GM19463 (cell line): ENCODE results near the gene SAA4.
"Not testable (repeated sequence)": the region's sequence is repeated elsewhere in the genome, so short reads cannot be mapped to it uniquely, and the experiment has no call there.

Experiments
- ATAC-seq: cut with Tn5 transposase; IDR thresholded peaks from one replicate; pipeline ENCODE4 v1.9.1; 2021; ENCODE audit warnings: mild to moderate bottlenecking, moderate library complexity; ENCODE audit not compliant: unreplicated experiment

The SAA4 gene, protein sequence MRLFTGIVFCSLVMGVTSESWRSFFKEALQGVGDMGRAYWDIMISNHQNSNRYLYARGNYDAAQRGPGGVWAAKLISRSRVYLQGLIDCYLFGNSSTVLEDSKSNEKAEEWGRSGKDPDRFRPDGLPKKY

DNA sequence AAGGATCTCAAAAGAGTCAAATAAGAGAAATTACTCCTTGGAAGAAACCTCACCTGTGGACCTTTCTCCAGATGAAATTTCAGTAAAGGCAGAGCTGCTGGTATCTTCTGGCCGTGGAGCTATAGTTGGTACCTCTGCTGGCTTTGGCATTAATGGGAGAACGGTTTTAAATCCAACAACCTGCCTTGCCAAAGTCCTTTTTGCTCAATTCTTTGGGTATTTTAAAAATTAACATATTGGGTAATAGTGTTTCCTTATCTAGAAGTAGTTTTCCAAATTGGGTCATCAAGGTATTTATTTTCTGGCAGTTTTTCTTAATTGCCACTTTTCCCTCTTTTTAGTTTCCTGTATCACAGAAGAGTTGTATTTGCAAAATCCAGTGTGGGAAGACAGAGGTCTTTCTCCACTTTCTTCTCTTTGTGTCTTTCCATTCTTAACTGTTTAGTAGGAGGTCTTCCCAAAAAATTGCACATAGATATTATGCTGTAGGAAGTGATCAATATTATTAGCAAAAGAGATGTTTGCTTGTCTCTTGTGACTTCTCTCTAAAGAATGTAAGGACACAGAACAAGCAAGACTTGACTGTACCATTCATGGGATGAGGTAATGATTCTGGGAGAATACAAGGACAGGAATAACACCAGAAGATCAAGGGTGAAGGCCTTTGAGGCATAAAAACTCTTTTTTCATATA is at the start of gene SAA4:
Gene SAA4 (minus strand): TSS at position 139 of the 693 bp plus-strand sequence. CDS start 876 bp downstream, outside the sequence.
- no peak for ATAC-seq

DNA sequence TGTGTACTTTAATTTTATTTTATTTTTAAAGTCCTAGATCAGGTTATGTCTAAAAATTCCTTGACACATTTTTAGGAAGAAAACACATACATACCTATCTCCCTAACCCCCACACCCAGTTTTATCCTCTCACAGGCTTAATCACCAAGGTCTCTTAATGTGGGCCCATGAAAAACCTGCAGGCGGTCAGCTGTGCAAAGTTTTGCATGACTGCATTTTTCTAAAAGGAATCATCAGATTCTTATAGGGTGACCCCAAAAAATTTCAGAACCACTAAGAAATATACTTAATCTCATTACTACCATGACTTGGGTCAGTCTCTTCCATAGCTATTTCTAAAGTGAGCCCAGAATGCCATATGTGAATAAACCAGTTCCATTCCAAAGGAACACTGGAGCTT is 49.2 kb upstream of the SAA4 start:
- no peak for ATAC-seq

DNA sequence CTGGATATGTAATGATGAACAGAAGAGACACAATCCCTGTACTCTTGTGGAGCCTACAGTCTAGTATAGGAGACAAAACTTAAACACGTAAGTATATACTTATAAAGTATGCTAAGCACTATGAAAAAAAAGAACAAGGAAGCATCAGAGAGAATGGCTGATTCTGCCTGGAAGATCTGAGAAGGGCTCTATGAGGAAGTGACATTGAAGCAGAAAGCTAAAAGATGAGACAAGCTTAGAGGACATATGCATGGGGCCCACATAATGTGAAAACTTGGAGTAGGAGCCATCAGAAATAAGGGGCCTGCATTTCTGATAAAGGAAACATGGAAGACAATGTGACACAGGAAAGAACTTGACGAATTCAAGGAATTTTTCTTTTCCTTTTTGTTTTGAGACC is 46.0 kb upstream of the SAA4 start:
- no peak for ATAC-seq

DNA sequence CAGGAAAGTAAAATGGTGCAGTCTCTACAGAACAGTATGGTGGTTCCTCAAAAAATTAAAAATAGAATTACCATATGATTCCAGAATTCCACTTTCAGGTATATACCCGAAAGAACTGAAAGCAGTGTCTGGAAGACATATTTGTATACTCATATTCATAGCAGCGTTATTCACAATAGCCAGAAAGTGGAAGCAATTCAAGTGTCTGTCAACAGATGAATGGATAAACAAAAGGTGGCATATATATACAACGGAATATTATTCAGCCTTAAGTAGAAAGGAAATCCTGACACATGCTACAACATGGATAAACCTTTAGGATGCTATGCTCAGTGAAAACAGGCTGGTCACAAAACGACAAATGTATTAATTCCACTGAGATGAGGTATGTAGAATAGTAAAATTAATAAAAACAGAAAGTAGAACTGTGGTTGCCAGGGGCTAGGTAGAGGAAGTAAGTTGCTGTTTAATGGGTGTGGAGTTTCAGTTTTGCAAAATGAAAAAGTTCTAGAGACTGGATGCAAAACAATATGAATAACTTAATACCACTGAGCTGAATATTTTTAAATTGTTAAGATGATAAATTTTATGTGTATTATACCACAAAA is 43.9 kb upstream of the SAA4 start:
- peak; percentile 96 for ATAC-seq

DNA sequence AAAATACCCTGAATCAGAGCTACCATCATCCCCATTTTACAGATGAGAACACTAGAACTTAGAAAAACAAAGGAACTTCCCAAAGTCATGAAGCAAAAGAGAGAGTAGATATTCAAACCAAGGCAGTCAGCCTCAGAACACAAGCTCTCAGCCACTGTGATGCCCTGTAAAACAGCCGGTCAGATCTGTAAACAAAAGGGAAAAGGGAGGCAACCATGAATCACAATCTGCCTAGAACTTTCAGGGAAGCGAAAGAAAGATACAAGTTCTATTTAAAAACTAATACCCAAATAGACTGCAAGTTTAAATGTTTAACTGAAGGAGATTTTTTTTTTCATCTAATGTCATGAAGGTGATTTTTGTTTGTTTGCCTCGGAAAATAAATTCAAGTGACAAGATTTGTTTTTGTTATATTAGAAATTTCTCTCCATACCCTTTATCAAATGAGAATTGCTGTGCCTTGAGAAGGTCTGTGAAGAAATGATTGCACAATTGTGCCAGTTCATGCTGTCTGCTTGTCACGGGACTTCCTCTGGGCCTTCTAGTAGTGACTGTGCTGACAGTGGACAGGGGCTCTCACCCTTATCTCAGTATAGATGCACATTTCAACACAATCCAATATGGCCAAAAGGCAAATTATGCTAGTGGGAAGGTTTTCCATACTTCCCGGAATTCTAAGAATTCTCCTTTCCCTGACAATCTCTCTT is 41.1 kb upstream of the SAA4 start:
- ATAC-seq = no peak

DNA sequence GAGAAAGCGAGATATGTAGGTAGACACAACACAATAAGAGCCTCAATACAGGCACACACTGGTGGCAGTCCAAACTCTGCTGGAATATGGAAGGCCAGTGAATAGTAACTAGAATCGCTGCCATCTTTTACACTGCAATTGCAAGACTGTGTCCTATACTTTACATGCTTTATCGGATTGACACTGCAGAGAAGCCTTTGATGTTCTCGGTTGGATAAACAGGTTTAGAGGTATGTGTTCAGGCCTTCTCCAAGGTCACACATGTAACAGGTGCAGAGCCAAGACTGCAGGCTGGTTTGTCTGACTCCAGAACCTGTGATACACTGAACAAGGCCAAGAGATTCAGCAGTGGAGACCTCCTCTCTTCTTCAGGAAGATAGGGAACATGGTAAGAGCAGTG is 34.6 kb upstream of the SAA4 start:
- no peak for ATAC-seq

DNA sequence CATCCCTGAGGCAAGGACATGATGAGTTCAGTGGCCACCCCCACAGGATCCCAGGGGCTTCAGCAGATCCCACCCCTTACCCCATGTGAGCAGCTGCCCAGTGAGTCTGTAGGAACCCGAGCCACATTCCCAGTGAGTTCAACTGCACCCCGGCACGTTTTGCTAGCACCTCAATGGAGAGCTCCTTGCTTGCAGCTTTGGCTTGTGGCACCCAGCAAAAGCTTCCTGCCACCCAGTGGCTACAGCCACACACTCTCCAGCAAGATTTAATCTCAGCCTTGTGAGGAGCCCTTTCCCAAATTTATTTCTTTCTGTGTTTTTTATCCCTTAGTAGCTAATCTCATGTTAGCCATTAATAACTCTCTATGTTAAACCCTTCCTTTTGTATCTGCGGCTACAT is 33.5 kb upstream of the SAA4 start:
- no peak for ATAC-seq

DNA sequence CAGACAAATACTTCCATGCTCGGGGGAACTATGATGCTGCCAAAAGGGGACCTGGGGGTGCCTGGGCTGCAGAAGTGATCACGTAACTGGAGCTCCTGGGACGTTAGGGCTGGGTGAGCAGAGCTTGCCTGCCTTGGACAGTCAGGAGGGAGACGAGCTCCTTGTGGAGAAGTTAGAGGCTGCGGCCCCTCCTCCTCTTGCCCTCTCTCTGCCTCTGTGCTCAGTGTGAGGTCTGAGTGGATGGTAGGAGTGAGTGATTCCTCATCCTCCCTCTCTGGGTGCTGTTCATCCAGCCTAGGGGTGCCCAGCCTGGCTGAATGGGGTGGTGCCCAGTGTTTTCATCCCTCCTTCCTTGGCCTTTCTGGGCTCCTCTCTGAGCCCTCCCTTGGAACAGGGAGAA is 32.6 kb upstream of the SAA4 start:
- ATAC-seq = not testable (repeated sequence)

DNA sequence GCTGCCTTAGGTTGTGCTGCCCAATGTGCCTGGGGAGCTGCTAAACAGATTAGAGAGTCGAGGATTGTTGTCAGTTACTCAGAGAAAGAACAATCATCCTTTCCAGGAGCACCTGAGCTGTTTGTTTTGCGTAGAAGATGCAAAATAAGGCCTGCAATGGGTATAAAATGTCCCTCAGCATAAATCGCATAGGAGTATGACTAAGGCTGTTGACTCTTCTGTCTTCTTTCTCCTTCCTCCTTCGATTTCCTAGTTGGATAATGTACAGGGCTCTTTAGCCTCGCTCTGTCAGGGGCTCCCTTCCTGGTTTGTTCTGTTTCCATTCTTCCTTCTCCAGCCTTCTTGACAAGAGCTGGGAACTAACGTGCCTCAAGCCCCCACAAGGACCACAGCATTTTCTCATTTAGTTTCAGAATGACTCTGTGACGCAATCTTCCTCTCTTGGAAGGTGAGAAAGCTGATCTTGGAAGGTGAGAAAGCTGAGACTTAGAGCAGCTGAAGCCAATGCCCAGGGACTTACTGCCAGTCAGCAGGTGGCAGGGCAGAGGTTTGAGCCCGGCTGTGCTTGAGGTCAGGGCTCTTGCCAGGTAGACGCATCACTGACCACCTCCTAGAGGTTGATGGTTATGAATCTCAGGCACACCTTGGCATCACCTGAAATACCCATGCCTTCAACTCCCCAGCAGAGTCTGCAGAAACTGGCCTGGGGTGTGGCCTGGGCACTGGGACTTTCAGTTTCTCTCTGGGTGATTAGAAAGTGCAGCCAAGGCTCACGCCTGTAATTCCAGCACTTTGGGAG is 30.9 kb upstream of the SAA4 start:
- ATAC-seq = peak; percentile 82

DNA sequence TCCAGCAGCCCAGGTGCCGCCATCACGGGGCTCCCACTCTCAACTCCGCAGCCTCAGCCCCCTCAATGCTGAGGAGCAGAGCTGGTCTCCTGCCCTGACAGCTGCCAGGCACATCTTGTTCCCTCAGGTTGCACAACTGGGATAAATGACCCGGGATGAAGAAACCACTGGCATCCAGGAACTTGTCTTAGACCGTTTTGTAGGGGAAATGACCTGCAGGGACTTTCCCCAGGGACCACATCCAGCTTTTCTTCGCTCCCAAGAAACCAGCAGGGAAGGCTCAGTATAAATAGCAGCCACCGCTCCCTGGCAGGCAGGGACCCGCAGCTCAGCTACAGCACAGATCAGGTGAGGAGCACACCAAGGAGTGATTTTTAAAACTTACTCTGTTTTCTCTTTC is 29.3 kb upstream of the SAA4 start, which contains the start of gene SAA1:
Gene SAA1 (plus strand): TSS at position 316 of the 400 bp plus-strand sequence. CDS start 624 bp downstream, outside the sequence.
- no peak for ATAC-seq

DNA sequence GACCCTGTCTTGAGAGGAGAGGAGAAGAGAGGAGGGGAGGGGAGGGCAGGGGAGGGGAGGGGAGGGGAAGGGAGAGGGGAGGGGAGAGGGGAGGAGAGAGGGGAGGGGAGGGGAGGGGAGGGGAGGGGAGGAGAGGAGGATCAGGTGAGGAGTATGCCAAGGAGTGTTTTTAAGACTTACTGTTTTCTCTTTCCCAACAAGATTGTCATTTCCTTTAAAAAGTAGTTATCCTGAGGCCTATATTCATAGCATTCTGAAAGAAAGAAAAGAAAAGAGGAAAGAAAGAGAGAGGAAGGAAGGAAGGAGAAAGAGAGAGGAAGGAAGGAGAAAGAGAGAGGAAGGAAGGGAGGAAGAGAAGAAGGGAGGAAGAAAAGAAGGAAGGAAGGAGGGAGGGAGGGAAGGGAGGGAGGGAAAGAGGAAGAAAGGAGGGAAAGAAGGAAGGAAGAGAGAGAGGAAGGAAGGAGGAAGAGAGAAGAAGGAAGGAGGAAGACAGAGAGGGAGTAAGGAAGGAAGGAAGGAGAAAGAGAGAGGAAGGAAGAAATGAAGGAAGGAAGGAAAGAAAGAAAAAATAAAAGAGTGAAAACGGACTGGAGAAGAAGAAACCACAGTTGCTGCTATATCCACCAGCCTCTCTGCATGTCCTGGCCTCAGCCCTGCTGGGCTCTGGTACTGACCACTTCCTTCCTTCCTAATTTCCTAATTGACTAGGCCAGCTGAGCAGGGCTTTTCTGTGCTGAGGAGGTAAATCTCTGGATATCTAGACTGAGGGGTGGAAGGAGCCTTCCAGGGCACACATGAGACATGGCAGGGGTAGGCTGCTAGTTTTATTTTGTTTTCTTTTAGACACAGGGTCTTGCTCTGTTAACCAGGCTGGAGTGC is 28.3 kb upstream of the SAA4 start:
- no peak for ATAC-seq

DNA sequence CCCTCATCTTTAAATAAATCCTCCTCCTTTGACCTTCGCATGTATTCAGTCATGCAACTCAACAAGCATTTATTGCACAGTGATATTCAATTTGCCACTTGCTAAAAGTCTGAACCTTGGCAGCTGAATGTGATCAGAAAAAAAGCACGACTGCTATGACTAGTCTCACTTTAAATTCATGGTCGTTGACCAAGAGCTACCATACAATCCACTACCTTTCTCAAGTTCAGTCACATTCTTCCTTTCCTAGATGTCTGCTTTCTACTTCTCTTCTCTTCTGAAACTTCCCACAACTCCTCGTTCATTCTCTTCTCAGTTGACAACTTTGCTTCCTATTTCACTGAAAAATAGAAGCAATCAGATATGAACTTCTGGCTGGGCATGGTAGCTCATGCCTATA is 27.4 kb upstream of the SAA4 start:
- no peak for ATAC-seq

DNA sequence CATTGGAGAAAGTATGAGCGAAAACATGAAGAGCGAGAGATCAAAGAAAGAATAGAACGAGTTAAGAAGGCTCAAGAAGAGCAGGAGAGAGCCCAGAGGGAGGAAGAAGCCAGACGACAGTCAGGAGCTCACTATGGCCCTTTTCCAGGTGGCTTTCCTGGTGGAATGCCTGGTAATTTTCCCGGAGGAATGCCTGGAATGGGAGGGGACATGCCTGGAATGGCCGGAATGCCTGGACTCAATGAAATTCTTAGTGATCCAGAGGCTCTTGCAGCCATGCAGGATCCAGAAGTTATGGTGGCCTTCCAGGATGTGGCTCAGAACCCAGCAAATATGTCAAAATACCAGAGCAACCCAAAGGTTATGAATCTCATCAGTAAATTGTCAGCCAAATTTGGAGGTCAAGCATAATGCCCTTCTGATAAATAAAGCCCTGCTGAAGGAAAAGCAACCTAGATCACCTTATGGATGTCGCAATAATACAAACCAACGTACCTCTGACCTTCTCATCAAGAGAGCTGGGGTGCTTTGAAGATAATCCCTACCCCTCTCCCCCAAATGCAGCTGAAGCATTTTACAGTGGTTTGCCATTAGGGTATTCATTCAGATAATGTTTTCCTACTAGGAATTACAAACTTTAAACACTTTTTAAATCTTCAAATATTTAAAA is 26.2 kb upstream of the SAA4 start:
- not testable (repeated sequence) for ATAC-seq

DNA sequence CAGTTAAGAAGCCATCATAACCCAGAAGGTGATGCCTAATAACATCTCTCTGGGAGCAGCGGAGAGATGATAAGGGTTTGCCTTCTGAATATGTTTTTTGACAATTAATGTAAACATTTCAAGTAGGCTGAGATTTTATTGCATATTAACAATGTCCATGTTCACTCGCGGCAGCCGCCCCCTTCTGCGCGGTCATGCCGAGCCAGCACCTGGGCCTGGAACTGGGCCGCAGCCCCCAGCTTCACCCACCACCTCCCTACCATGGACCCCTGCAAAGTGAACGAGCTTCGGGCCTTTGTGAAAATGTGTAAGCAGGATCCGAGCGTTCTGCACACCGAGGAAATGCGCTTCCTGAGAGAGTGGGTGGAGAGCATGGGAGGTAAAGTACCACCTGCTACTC is 25.1 kb upstream of the SAA4 start:
- no peak for ATAC-seq

DNA sequence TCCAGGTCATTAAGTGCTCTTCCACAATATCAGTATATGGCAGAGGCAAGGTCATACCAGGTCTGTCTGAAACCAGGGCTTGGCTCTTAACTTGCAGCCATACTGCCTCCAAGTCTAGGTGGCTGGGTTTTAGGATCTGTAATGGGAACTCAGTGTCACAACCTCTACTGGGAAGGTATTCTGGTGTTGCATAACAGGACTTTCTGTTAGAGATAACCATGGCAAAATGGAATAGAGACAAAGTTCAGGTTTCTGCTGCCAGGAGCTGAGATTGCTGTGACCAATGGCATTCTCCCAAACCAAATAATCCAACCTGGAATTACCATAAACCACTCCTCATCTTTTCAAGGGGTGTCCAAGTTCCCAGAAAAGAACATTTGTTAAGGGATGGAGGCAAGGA is 22.7 kb upstream of the SAA4 start:
- no peak for ATAC-seq

DNA sequence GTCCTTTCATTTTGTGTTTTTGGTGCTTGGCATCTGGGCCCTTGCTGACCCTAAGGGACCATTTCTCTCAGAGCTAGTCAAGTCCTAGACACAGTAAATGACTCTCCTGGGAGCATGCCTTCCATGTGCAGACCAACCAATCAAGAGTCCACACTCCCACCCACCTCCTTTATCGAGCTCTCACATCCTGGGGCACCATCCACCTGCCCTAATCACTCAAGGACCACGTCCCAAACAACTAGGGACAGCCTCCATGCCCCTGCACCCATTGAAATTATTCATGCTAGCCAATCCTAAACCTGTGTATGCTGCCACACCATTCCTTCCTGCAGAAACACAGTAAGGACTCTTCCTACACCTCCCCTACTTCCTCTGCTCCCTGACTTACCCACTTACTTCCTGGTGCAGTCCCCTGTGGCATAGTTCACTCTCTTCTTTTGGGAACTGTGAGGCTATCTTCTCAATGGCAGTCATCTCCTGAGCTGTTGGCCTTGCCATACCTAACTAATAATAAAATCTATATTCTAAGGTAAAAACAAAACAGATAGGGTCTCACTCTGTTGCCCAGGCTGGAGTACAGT is 18.3 kb upstream of the SAA4 start:
- ATAC-seq = no peak

DNA sequence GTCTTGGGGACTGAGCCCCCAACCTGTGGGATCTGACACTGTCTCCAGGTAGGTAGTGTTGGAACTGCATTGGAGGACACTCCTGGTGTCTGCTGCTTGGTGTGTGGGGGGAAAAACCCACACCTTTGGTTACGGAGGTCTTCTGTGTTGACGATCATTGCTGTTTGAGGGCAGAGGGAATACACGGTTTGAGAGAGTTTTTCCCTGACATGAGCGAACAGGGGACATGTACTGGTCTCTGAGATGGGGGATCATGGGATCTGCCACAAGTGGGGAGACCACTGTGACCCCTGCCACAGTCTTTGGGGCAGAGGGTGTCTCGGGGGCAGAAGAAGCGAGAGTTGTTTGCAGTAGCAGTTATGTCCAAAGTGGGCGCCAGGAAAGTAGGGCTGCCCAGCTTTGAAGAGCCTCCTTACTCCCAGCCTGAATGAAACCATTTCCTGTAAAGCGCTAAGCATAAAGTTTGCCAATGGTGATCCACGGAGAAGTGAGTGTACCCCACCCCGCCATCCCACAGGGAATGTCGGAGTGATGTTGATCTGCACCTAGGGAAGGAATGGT is 17.3 kb upstream of the SAA4 start:
- ATAC-seq = no peak

DNA sequence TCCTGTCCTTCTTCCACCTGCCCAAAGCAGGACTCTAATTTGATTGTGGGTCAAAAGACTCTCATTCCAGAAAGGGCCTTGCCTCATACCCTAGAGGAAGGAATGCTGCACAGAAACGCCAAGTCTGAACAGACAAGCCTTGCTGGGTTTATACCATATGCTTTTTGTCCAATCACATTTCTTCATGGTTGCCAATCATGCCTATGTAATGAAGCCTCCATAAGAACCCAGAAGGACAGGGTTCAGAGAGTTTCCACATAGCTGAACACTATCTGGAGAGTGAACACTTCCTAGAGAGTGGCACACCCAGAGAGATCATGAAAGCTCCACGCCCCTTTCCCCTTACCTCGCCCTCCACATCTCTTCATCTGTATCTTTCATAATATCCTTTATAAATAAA is 16.6 kb upstream of the SAA4 start:
- ATAC-seq = no peak

DNA sequence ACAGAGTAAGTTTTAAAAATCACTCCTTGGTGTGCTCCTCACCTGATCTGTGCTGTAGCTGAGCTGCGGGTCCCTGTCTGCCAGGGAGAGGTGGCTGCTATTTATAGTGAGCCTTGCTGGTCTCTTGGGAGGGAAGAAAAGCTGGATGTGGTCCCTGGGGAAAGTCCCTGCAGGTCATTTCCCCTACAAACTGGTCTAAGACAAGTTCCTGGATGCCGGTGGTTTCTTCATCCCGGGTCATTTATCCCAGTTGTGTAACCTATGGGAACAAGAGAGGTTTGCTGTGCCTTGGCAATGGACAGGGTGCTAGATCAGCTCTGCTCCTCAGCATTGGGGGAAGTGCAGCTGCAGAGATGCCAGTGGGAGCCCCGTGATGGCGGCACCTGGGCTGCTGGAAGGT is 12.0 kb upstream of the SAA4 start, which contains the start of gene SAA2:
Gene SAA2 (minus strand): TSS at position 108 of the 400 bp plus-strand sequence. CDS start 657 bp downstream, outside the sequence.
- no peak for ATAC-seq
